CD14-positive monocyte (primary cell): ENCODE data around the gene HS3ST3B1. TPM values are rescaled to one million over a fixed set of nuclear protein-coding genes. Genes with fewer than 3 reads are reported as not detected.

Experiments used
- DNase-seq, 3 donors: peaks; one replicate each; pipeline ENCODE4 v3.0.0-alpha.2; 2011 to 2022
- H2AFZ ChIP-seq: 2 replicates; pipeline ENCODE4 v1.6.0; 2012; ENCODE audit warnings: mild to moderate bottlenecking, low read depth, low read length, inconsistent platforms; ENCODE audit not compliant: insufficient read depth, poor library complexity, severe bottlenecking
- H3K27ac ChIP-seq, 2 donors: 1 replicate in 1 of 2; 2 replicates in 1 of 2; pipeline ENCODE4 v1.5.1; 2012 to 2013; ENCODE audit warnings: low read length in 2 of 2, control low read depth in 1 of 2, inconsistent platforms in 1 of 2, low read depth in 1 of 2, mild to moderate bottlenecking in 1 of 2
- H3K27me3 ChIP-seq, 2 donors: one replicate each; pipeline versions ENCODE4 v1.6.0 to v1.6.1; 2011 to 2013; ENCODE audit warnings: low read length in 2 of 2; ENCODE audit not compliant: control insufficient read depth in 2 of 2, insufficient read depth in 2 of 2
- H3K36me3 ChIP-seq, 2 donors: replicated peaks in 1 of 2; 1 replicate in 1 of 2; 2 replicates in 1 of 2; pipeline versions ENCODE4 v1.5.1 to v1.6.1; 2012 to 2013; ENCODE audit warnings: low read length in 2 of 2, control low read depth in 1 of 2, inconsistent platforms in 1 of 2, mild to moderate bottlenecking in 1 of 2; ENCODE audit not compliant: insufficient read depth in 2 of 2, control insufficient read depth in 1 of 2
- H3K4me1 ChIP-seq, 2 donors: 1 replicate in 1 of 2; 2 replicates in 1 of 2; pipeline versions ENCODE4 v1.5.1 to v1.6.1; 2012 to 2013; ENCODE audit warnings: low read length in 2 of 2, control low read depth in 1 of 2, inconsistent platforms in 1 of 2, mild to moderate bottlenecking in 1 of 2, moderate library complexity in 1 of 2; ENCODE audit not compliant: insufficient read depth in 2 of 2, control insufficient read depth in 1 of 2
- H3K4me2 ChIP-seq: replicated peaks from 2 replicates; pipeline ENCODE3; 2012; ENCODE audit warnings: low read length, moderate library complexity, mild to moderate bottlenecking; ENCODE audit not compliant: poor library complexity, severe bottlenecking; ENCODE audit errors: extremely low read depth
- H3K4me3 ChIP-seq, 3 experiments: fragments of 200-600 bp in 1 of 3; sonication (generic) in 1 of 3; replicated peaks in 1 of 3; 1 replicate in 2 of 3; 2 replicates in 1 of 3; pipeline ENCODE4 v1.5.1; 2011 to 2013; ENCODE audit warnings: low read length in 3 of 3, mild to moderate bottlenecking in 3 of 3, control low read depth in 2 of 3, low read depth in 2 of 3, inconsistent platforms in 1 of 3, moderate library complexity in 1 of 3
- H3K79me2 ChIP-seq: 2 replicates; pipeline ENCODE4 v1.6.0; 2012; ENCODE audit warnings: mild to moderate bottlenecking, control low read depth, inconsistent platforms, low read length, moderate library complexity; ENCODE audit not compliant: insufficient read depth
- H3K9ac ChIP-seq: 2 replicates; pipeline ENCODE4 v1.6.0; 2017; ENCODE audit warnings: low read length, mild to moderate bottlenecking; ENCODE audit not compliant: insufficient read depth, poor library complexity, severe bottlenecking
- H3K9me3 ChIP-seq, 2 donors: replicated peaks in 1 of 2; 1 replicate in 1 of 2; 2 replicates in 1 of 2; pipeline versions ENCODE4 v1.5.1 to v1.6.1; 2012 to 2013; ENCODE audit warnings: low read length in 2 of 2, control low read depth in 1 of 2; ENCODE audit not compliant: control insufficient read depth in 1 of 2, insufficient read depth in 1 of 2
- H4K20me1 ChIP-seq: 2 replicates; pipeline ENCODE4 v1.6.0; 2012; ENCODE audit warnings: mild to moderate bottlenecking, low read length, control low read depth, moderate library complexity; ENCODE audit not compliant: insufficient read depth
- H3K27ac Mint-ChIP-seq, 7 donors: one replicate each; pipeline ENCODE4 v1.8.0; 2020; ENCODE audit warnings: mild to moderate bottlenecking in 7 of 7, mixed read lengths in 7 of 7, moderate library complexity in 6 of 7, inconsistent platforms in 2 of 7
- H3K27me3 Mint-ChIP-seq, 3 donors: one replicate each; pipeline ENCODE4 v1.8.0; 2021 to 2022; ENCODE audit warnings: low read depth in 3 of 3, mild to moderate bottlenecking in 3 of 3, mixed read lengths in 3 of 3, moderate library complexity in 3 of 3, inconsistent platforms in 1 of 3
- H3K36me3 Mint-ChIP-seq, 2 donors: one replicate each; pipeline ENCODE4 v1.8.0; 2020; ENCODE audit warnings: mixed read lengths in 2 of 2, inconsistent platforms in 1 of 2, mild to moderate bottlenecking in 1 of 2
- H3K4me1 Mint-ChIP-seq: one replicate; pipeline ENCODE4 v1.8.0; 2020; ENCODE audit warnings: mild to moderate bottlenecking, mixed read lengths
- H3K4me3 Mint-ChIP-seq, 2 donors: one replicate each; pipeline ENCODE4 v1.8.0; 2020; ENCODE audit warnings: mild to moderate bottlenecking in 2 of 2, mixed read lengths in 2 of 2, moderate library complexity in 1 of 2
- H3K9me3 Mint-ChIP-seq, 7 donors: one replicate each; pipeline ENCODE4 v1.8.0; 2020 to 2022; ENCODE audit warnings: mixed read lengths in 7 of 7, mild to moderate bottlenecking in 6 of 7, moderate library complexity in 6 of 7, inconsistent platforms in 2 of 7
- WGBS: methylation state at CpG from one replicate; pipeline ENCODE4 v1.1.5; 2013; ENCODE audit warnings: missing lambda C conversion rate; ENCODE audit not compliant: insufficient coverage; 5-methylcytosine and 5-hydroxymethylcytosine counted together
- intact Hi-C, 2 donors: fragments of 100-400 bp; cut with micrococcal nuclease; formaldehyde crosslinking; loops; one replicate each; pipeline versions ENCODE4 v1.15.0 to v1.15.1; 2023
- polyA plus RNA-seq, 3 donors: library from polyadenylated mRNA; depleted of rRNA in 1 of 3; unstranded in 2 of 3; stranded (reverse) in 1 of 3; fragments of 300-500 nt in 2 of 3; fragments of >200 nt in 1 of 3; fragmentation: Illumina TruSeq in 2 of 3; gene quantifications; 1 replicate in 2 of 3; 2 replicates in 1 of 3; pipeline ENCODE4 v1.2.3, GENCODE V29; 2012 to 2021
- TF ChIP-seq, protein P1 (sequence below): fragments of 200-600 bp; IDR thresholded peaks from one replicate; pipeline ENCODE4 v1.8.0; 2022; ENCODE audit warnings: antibody characterized with exemption, mild to moderate bottlenecking

The HS3ST3B1 gene
- polyA plus RNA-seq, 3 donors: 0.09 to 0.73 (median 0.32) TPM

DNA sequence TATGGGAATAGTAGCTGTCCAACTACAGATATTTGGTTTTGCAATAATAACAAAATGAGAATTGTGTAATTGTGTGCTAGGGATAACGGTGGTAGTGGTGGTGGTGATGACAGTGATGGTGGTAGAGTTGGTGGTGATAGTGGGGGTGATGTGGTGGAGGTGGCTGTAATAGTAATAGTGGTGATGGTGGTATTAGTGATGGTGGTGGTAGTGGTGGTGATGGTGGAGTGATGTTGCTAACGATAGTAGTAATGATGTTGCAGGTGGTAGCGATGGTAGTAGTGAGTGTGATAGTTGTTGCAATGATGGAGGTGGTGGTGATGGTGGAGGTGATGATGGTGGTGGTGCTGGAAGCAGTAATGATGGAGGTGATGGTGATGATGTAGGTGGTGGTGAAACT lies 94.4 kb downstream of the HS3ST3B1 start:
- H3K4me2 ChIP-seq: no peak overlapping the region
- no peak overlapping the region for H3K27ac ChIP-seq
- H3K9me3 ChIP-seq: peaks cover 0 to 3% of the 10 kb centered on the region in 2 donors
- H4K20me1 ChIP-seq: no peaks in the 10 kb centered on the region
- no peak overlapping the region for H3K9ac ChIP-seq
- Mint-ChIP-seq H3K27ac (no peak overlapping the region), H3K27me3 (no peaks in the 10 kb centered on the region), H3K4me3 (no peak overlapping the region), H3K4me1 (no peaks in the 10 kb centered on the region), H3K9me3 (peaks cover 4 to 16% (median 10%) of the 10 kb centered on the region in 7 donors), H3K36me3 (no peaks in the 10 kb centered on the region)
- DNase-seq: no peak
- H3K4me1 ChIP-seq: no peaks in the 10 kb centered on the region
- no peaks in the 10 kb centered on the region for H3K36me3 ChIP-seq
- 71% methylated on average over 3 of the region's 3 CpGs for WGBS
- no peaks in the 10 kb centered on the region for H3K79me2 ChIP-seq
- H3K4me3 ChIP-seq: no peak overlapping the region
- TF ChIP-seq, protein P1, sequence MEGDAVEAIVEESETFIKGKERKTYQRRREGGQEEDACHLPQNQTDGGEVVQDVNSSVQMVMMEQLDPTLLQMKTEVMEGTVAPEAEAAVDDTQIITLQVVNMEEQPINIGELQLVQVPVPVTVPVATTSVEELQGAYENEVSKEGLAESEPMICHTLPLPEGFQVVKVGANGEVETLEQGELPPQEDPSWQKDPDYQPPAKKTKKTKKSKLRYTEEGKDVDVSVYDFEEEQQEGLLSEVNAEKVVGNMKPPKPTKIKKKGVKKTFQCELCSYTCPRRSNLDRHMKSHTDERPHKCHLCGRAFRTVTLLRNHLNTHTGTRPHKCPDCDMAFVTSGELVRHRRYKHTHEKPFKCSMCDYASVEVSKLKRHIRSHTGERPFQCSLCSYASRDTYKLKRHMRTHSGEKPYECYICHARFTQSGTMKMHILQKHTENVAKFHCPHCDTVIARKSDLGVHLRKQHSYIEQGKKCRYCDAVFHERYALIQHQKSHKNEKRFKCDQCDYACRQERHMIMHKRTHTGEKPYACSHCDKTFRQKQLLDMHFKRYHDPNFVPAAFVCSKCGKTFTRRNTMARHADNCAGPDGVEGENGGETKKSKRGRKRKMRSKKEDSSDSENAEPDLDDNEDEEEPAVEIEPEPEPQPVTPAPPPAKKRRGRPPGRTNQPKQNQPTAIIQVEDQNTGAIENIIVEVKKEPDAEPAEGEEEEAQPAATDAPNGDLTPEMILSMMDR: no peak
- H3K27me3 ChIP-seq: no peaks in the 10 kb centered on the region
- intact Hi-C loops: no loop called here
- H2AFZ ChIP-seq: no peak overlapping the region

DNA sequence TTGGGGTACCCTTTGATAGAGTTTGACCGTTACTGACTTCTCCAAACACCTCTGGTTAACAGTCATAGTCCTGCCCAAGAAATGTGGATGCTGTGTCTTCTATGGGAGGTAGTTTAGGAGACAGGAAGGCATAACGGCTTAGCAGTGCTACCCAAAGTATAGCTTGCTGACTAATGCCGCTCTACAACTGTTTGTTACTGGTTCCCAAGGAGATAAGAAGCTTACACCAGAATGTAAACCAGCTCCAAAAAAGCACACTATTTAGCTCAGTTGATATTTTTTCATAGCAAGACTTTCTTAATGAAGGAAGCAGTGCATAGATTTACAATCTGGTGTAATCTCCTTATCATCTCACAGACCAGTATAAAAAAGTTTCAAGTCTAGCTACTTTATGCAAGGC lies 95.7 kb downstream of the HS3ST3B1 start:
- H3K9me3 ChIP-seq: peaks cover 0 to 3% of the 10 kb centered on the region in 2 donors
- no peaks in the 10 kb centered on the region for H4K20me1 ChIP-seq
- no peak overlapping the region for H3K27ac ChIP-seq
- no CpG with 5 or more reads among the region's 3 CpGs for WGBS
- no peak overlapping the region for H3K4me3 ChIP-seq
- intact Hi-C loops: no loop called here
- H3K4me1 Mint-ChIP-seq: no peaks in the 10 kb centered on the region
- no peaks in the 10 kb centered on the region for H3K4me1 ChIP-seq
- H3K27ac Mint-ChIP-seq: no peak overlapping the region
- H3K79me2 ChIP-seq: no peaks in the 10 kb centered on the region
- no peak overlapping the region for H3K4me2 ChIP-seq
- H3K27me3 Mint-ChIP-seq: no peaks in the 10 kb centered on the region
- H3K27me3 ChIP-seq: no peaks in the 10 kb centered on the region
- no peak overlapping the region for H3K4me3 Mint-ChIP-seq
- H3K36me3 Mint-ChIP-seq: no peaks in the 10 kb centered on the region
- H3K36me3 ChIP-seq: no peaks in the 10 kb centered on the region
- H2AFZ ChIP-seq: no peak overlapping the region
- no peak overlapping the region for H3K9ac ChIP-seq
- TF ChIP-seq, protein P1: no peak
- no peak for DNase-seq
- peaks cover 0 to 15% (median 8%) of the 10 kb centered on the region in 7 donors for H3K9me3 Mint-ChIP-seq
